SK-N-SH (cell line): ENCODE results near the gene EBF3. TPM values are rescaled to one million over a fixed set of nuclear protein-coding genes. Genes with fewer than 3 reads are reported as not detected.

Experiments
- CTCF ChIA-PET: fragments of 300-600, 350-600 bp; formaldehyde crosslinking; extraction: SDS; loops from one replicate; lab custom pipeline; 2021; lab: Yijun Ruan, JAX
- POLR2A ChIA-PET: fragments of 350-600 bp; sonication (Branson Sonifier 250); formaldehyde crosslinking; extraction: SDS; loops from one replicate; lab custom pipeline; 2020; ENCODE audit warnings: antibody characterized with exemption, inconsistent platforms; lab: Yijun Ruan, JAX
- DNase-seq: peaks from one replicate; pipeline ENCODE4 v3.0.0; 2012
- H2AFZ ChIP-seq: fragments of 200-600 bp; sonication (generic); 2 replicates; pipeline ENCODE4 v1.8.1; 2016; ENCODE audit warnings: antibody characterized with exemption, mild to moderate bottlenecking, low read depth
- H3F3A ChIP-seq: fragments of 200-600 bp; sonication (generic); replicated peaks from 2 replicates; pipeline ENCODE3; 2016; ENCODE audit warnings: antibody characterized with exemption, mild to moderate bottlenecking; ENCODE audit not compliant: insufficient read depth
- H3K27ac ChIP-seq, 2 experiments: fragments of 200-500 bp in 1 of 2; fragments of 200-600 bp in 1 of 2; sonication (Bioruptor generic) in 1 of 2; sonication (generic), shearing (Covaris generic) in 1 of 2; 2 replicates each; pipeline versions ENCODE4 v1.5.1 to v1.6.1; 2014 to 2016; ENCODE audit warnings: low read depth in 2 of 2, inconsistent platforms in 1 of 2, low read length in 1 of 2, mild to moderate bottlenecking in 1 of 2, mixed read lengths in 1 of 2
- H3K27me3 ChIP-seq: fragments of 200-600 bp; sonication (generic), shearing (Covaris generic); 2 replicates; pipeline ENCODE4 v1.6.1; 2016; ENCODE audit warnings: mixed run types; ENCODE audit not compliant: insufficient read depth
- H3K36me3 ChIP-seq, 2 experiments: fragments of 200-500 bp in 1 of 2; fragments of 200-600 bp in 1 of 2; sonication (Bioruptor generic) in 1 of 2; sonication (generic) in 1 of 2; replicated peaks in 1 of 2; 2 replicates each; pipeline versions ENCODE3 to v1.5.1; 2014 to 2016; ENCODE audit warnings: low read length in 1 of 2, mild to moderate bottlenecking in 1 of 2; ENCODE audit not compliant: insufficient read depth in 2 of 2, control insufficient read depth in 1 of 2
- H3K4me1 ChIP-seq, 2 experiments: fragments of 200-500 bp in 1 of 2; fragments of 200-600 bp in 1 of 2; sonication (Bioruptor generic) in 1 of 2; sonication (generic), shearing (Covaris generic) in 1 of 2; 2 replicates each; pipeline versions ENCODE4 v1.5.1 to v1.6.1; 2014 to 2016; ENCODE audit warnings: low read depth in 1 of 2, low read length in 1 of 2, mixed run types in 1 of 2; ENCODE audit not compliant: insufficient read depth in 2 of 2, control insufficient read depth in 1 of 2
- H3K4me2 ChIP-seq: fragments of 200-600 bp; sonication (generic), shearing (Covaris generic); 2 replicates; pipeline ENCODE4 v1.6.1; 2017; ENCODE audit warnings: mixed run types
- H3K4me3 ChIP-seq, 2 experiments: fragments of 200-500 bp in 1 of 2; fragments of 200-600 bp in 1 of 2; sonication (Bioruptor generic) in 1 of 2; sonication (generic), shearing (Covaris generic) in 1 of 2; 2 replicates each; pipeline versions ENCODE4 v1.5.1 to v1.8.1; 2014 to 2016; ENCODE audit warnings: low read depth in 2 of 2, inconsistent platforms in 1 of 2, low read length in 1 of 2, mild to moderate bottlenecking in 1 of 2, mixed read lengths in 1 of 2, moderate library complexity in 1 of 2
- H3K79me2 ChIP-seq: fragments of 200-600 bp; sonication (generic); 2 replicates; pipeline ENCODE4 v1.8.1; 2017; ENCODE audit warnings: mild to moderate bottlenecking; ENCODE audit not compliant: insufficient read depth
- H3K9ac ChIP-seq: fragments of 200-600 bp; sonication (generic); 2 replicates; pipeline ENCODE4 v1.6.1; 2017; ENCODE audit warnings: mixed run types
- H3K9me2 ChIP-seq: fragments of 200-600 bp; sonication (generic); 2 replicates; pipeline ENCODE4 v1.6.1; 2017; ENCODE audit warnings: mixed run types
- H3K9me3 ChIP-seq: fragments of 200-600 bp; sonication (generic); 2 replicates; pipeline ENCODE4 v1.6.1; 2017; ENCODE audit warnings: mixed run types, mild to moderate bottlenecking, moderate library complexity
- H4K20me1 ChIP-seq: fragments of 200-600 bp; sonication (generic); 2 replicates; pipeline ENCODE4 v1.6.1; 2017; ENCODE audit warnings: mild to moderate bottlenecking, mixed run types; ENCODE audit not compliant: insufficient read depth
- CHD2 ChIP-seq: fragments of 150-350 bp; IDR thresholded peaks from 2 replicates; pipeline ENCODE4 v1.6.1; 2018; ENCODE audit warnings: low read length; ENCODE audit not compliant: partially characterized antibody
- ELF1 ChIP-seq: IDR thresholded peaks from 2 replicates; pipeline ENCODE4 v1.4.0; 2012
- FOSL2 ChIP-seq: IDR thresholded peaks from 2 replicates; pipeline ENCODE4 v1.4.0; 2012; ENCODE audit warnings: low read depth, mild to moderate bottlenecking, moderate library complexity, borderline replicate concordance
- FOXM1 ChIP-seq: IDR thresholded peaks from 2 replicates; pipeline ENCODE4 v1.4.0; 2012; ENCODE audit warnings: low read depth, mild to moderate bottlenecking
- JUND ChIP-seq: IDR thresholded peaks from 2 replicates; pipeline ENCODE4 v1.4.0; 2012
- MAX ChIP-seq: IDR thresholded peaks from 2 replicates; pipeline ENCODE4 v1.4.0; 2012; ENCODE audit warnings: low read depth
- MXI1 ChIP-seq: IDR thresholded peaks from 2 replicates; pipeline ENCODE4 v1.6.1; 2012; ENCODE audit warnings: mild to moderate bottlenecking, low read depth, low read length, improper control_type of control experiment
- NRF1 ChIP-seq: IDR thresholded peaks from 2 replicates; pipeline ENCODE4 v1.6.1; 2012; ENCODE audit warnings: low read depth, mild to moderate bottlenecking, low read length
- PBX3 ChIP-seq: IDR thresholded peaks from 2 replicates; pipeline ENCODE4; 2012
- POLR2AphosphoS5 ChIP-seq: IDR thresholded peaks from 2 replicates; pipeline ENCODE4 v1.6.1; 2012; ENCODE audit warnings: low read depth, low read length
- RAD21 ChIP-seq: IDR thresholded peaks from 2 replicates; pipeline ENCODE4 v1.6.1; 2012; ENCODE audit warnings: mild to moderate bottlenecking, low read length
- REST ChIP-seq: IDR thresholded peaks from 2 replicates; pipeline ENCODE4 v1.6.1; 2012; ENCODE audit warnings: mild to moderate bottlenecking, low read depth, low read length, moderate library complexity
- RFX5 ChIP-seq: IDR thresholded peaks from 2 replicates; pipeline ENCODE4 v1.6.1; 2012; ENCODE audit warnings: mild to moderate bottlenecking, improper control_type of control experiment, low read length
- RXRA ChIP-seq: IDR thresholded peaks from 2 replicates; pipeline ENCODE4 v1.4.0; 2012; ENCODE audit warnings: low read depth, mild to moderate bottlenecking, borderline replicate concordance
- SMC3 ChIP-seq: IDR thresholded peaks from 2 replicates; pipeline ENCODE4 v1.6.1; 2012; ENCODE audit warnings: low read depth, low read length, improper control_type of control experiment
- TAF1 ChIP-seq: IDR thresholded peaks from 2 replicates; pipeline ENCODE4 v1.6.1; 2012; ENCODE audit warnings: low read depth, mild to moderate bottlenecking, low read length, moderate library complexity, borderline replicate concordance
- USF1 ChIP-seq: IDR thresholded peaks from 2 replicates; pipeline ENCODE4 v1.4.0; 2012; ENCODE audit warnings: low read depth, borderline replicate concordance
- USF2 ChIP-seq: fragments of 150-350 bp; IDR thresholded peaks from 2 replicates; pipeline ENCODE4 v1.6.1; 2017; ENCODE audit warnings: antibody characterized with exemption, low read length, low read depth, borderline replicate concordance
- ZBTB33 ChIP-seq: IDR thresholded peaks from 2 replicates; pipeline ENCODE4 v1.4.0; 2012; ENCODE audit warnings: low read depth, borderline replicate concordance
- WGBS: methylation state at CpG from one replicate; pipeline ENCODE4 v1.1.6; 2017; ENCODE audit warnings: low lambda C conversion rate; 5-methylcytosine and 5-hydroxymethylcytosine counted together
- polyA plus RNA-seq, 3 experiments: library from polyadenylated mRNA; depleted of rRNA; stranded (reverse); fragments of >200 nt; gene quantifications; 2 replicates each; pipeline ENCODE4 v1.2.3, GENCODE V29; 2012

EBF3 gene
- polyA plus RNA-seq, 1 of the 3 experiments (the other 2 are of a cell fraction), result not detected

- TF ChIP-seq REST (no peak), CHD2 (no peak), USF1 (no peak)
Measured at GRCh38 chr10:129940617-129941198, 23.4 kb downstream of the EBF3 start (continued).

- no peaks in the 10 kb centered on the region for H3K9me3 ChIP-seq
- no peaks in the 10 kb centered on the region for H3K36me3 ChIP-seq
- no peak overlapping the region for H3K27ac ChIP-seq
- H2AFZ ChIP-seq, result no peak overlapping the region
- H3K27me3 ChIP-seq, result no peaks in the 10 kb centered on the region
- H3K9ac ChIP-seq, result no peak overlapping the region
- 41% methylated on average over 21 of the region's 23 CpGs for WGBS
- DNase-seq, result no peak
- TF ChIP-seq RAD21 (no peak), CHD2 (no peak), PBX3 (no peak), NRF1 (no peak), RFX5 (no peak), POLR2AphosphoS5 (no peak), USF1 (no peak), FOXM1 (no peak), MXI1 (no peak), RXRA (no peak), SMC3 (no peak), TAF1 (no peak), ZBTB33 (no peak), ELF1 (no peak), USF2 (no peak), MAX (no peak), FOSL2 (no peak), JUND (no peak)
- H3F3A ChIP-seq, result no peaks in the 10 kb centered on the region
- no peaks in the 10 kb centered on the region for H3K9me2 ChIP-seq
- no peak overlapping the region for H3K4me2 ChIP-seq
- ChIA-PET CTCF (interaction anchor here (2.6 kb wide), 1 partner anchor 29 kb away, joined by 8 read pairs; no protein-coding TSS in a partner anchor), POLR2A (no interaction called here)
- no peaks in the 10 kb centered on the region for H4K20me1 ChIP-seq
- no peaks in the 10 kb centered on the region for H3K79me2 ChIP-seq
- no peak overlapping the region for H3K4me3 ChIP-seq
- peaks cover 0 to 22% of the 10 kb centered on the region in 2 experiments; a peak in 1 of 4 replicates for H3K4me1 ChIP-seq
Measured at GRCh38 chr10:129939416-129940275, 24.4 kb downstream of the EBF3 start.
